ENCODE measurements around the gene FAM24B. TPM values are rescaled to one million over a fixed set of nuclear protein-coding genes. Genes with fewer than 3 reads are reported as not detected.

The FAM24B gene
- total RNA-seq, 6 experiments from 2014 or later: 0.34 to 0.75 (median 0.51) TPM; not detected in 2

GRCh38 chr10:122864901-122865300 is 14.5 kb downstream of the FAM24B start:
- H3K27me3 ChIP-seq: no peaks in the 10 kb centered on the region
- no peaks in the 10 kb centered on the region for H3K36me3 ChIP-seq
- no peaks in the 10 kb centered on the region for H3K9me3 ChIP-seq
- intact Hi-C loops (cut with DNase I): no loop called here
- TF ChIP-seq CTCF (IDR thresholded peaks at IDR 0.05) (no peak), POLR2A (IDR thresholded peaks at IDR 0.05) (no peak)
- no peak for DNase-seq
- no peak for ATAC-seq
- no peak overlapping the region for H3K27ac ChIP-seq
- WGBS (ENCODE audit: insufficient coverage, low coverage, low lambda C conversion rate, missing lambda C conversion rate): 75% methylated on average over 1 of the region's 1 CpG
- no peak overlapping the region for H3K4me3 ChIP-seq
- H3K4me1 ChIP-seq: no peaks in the 10 kb centered on the region

GRCh38 chr10:122864194-122864592 is 15.2 kb downstream of the FAM24B start:
- no peak overlapping the region for H3K27ac ChIP-seq
- ATAC-seq (no peak), DNase-seq (no peak)
- no peaks in the 10 kb centered on the region for H3K36me3 ChIP-seq
- no peak for TF ChIP-seq CTCF (IDR thresholded peaks at IDR 0.05)
- TF ChIP-seq POLR2A (IDR thresholded peaks at IDR 0.05): no peak
- intact Hi-C loops (cut with DNase I): no loop called here
- WGBS (ENCODE audit: insufficient coverage, low coverage, low lambda C conversion rate, missing lambda C conversion rate): 87% methylated on average over 2 of the region's 2 CpGs
- no peaks in the 10 kb centered on the region for H3K4me1 ChIP-seq
- no peak overlapping the region for H3K4me3 ChIP-seq
- H3K9me3 ChIP-seq: no peaks in the 10 kb centered on the region
- no peaks in the 10 kb centered on the region for H3K27me3 ChIP-seq

GRCh38 chr10:122863216-122864193 is 15.9 kb downstream of the FAM24B start:
- Histone ChIP-seq H3K4me3 (no peak overlapping the region), H3K27ac (no peak overlapping the region), H3K4me1 (no peaks in the 10 kb centered on the region), H3K36me3 (no peaks in the 10 kb centered on the region), H3K27me3 (no peaks in the 10 kb centered on the region), H3K9me3 (no peaks in the 10 kb centered on the region)
- DNase-seq (no peak), ATAC-seq (peak in 1 of 4 donors; percentile 60)
- intact Hi-C loops (cut with DNase I): no loop called here
- TF ChIP-seq POLR2A (IDR thresholded peaks at IDR 0.05) (no peak), CTCF (IDR thresholded peaks at IDR 0.05) (no peak)
- WGBS (ENCODE audit: insufficient coverage, low coverage, low lambda C conversion rate, missing lambda C conversion rate): 91% methylated on average over 2 of the region's 2 CpGs

- TF ChIP-seq CTCF (IDR thresholded peaks at IDR 0.05): no peak
- TF ChIP-seq POLR2A (IDR thresholded peaks at IDR 0.05): no peak
- H3K27ac ChIP-seq: no peak overlapping the region
- 33% methylated on average over 1 of the region's 1 CpG for WGBS (ENCODE audit: insufficient coverage, low coverage, low lambda C conversion rate, missing lambda C conversion rate)
- H3K4me1 ChIP-seq: no peaks in the 10 kb centered on the region
- H3K36me3 ChIP-seq: no peaks in the 10 kb centered on the region
- H3K9me3 ChIP-seq: no peaks in the 10 kb centered on the region
- intact Hi-C loops (cut with DNase I): no loop called here
- no peaks in the 10 kb centered on the region for H3K27me3 ChIP-seq
- DNase-seq (no peak), ATAC-seq (peak in 1 of 4 donors; percentile 22)
- H3K4me3 ChIP-seq: no peak overlapping the region
Measured at GRCh38 chr10:122861711-122862161, 17.6 kb downstream of the FAM24B start.

All from right lobe of liver (tissue), 6 donors.